SU-DHL-6 (cell line): Measurements from ENCODE around the gene VTI1A.

Experiments
- H2AFZ ChIP-seq: fragments of 200-600 bp; sonication (generic); 2 replicates; pipeline ENCODE4 v1.6.1; 2014; ENCODE audit warnings: low read depth, mild to moderate bottlenecking, moderate library complexity, mixed read lengths, antibody characterized with exemption, low read length; ENCODE audit not compliant: severe bottlenecking
- H3F3A ChIP-seq: fragments of 200-600 bp; shearing (Covaris generic); 2 replicates; pipeline ENCODE4 v1.6.0; 2016; ENCODE audit warnings: antibody characterized with exemption, mild to moderate bottlenecking; ENCODE audit not compliant: insufficient read depth
- H3K27ac ChIP-seq: fragments of 200-600 bp; sonication (generic); 2 replicates; pipeline ENCODE4 v1.5.1; 2016; ENCODE audit warnings: low read depth, mild to moderate bottlenecking, low read length, moderate library complexity, mixed read lengths
- H3K27me3 ChIP-seq: fragments of 200-600 bp; sonication (generic), shearing (Covaris generic); 2 replicates; pipeline ENCODE4 v1.6.0; 2014; ENCODE audit warnings: mild to moderate bottlenecking, low read length
- H3K36me3 ChIP-seq: fragments of 200-600 bp; sonication (generic); 2 replicates; pipeline ENCODE4 v1.6.1; 2014; ENCODE audit warnings: mild to moderate bottlenecking, low read length, mixed read lengths
- H3K4me2 ChIP-seq: fragments of 300-600, 200-600 bp; shearing (Covaris generic), sonication (generic); 2 replicates; pipeline ENCODE4 v1.6.0; 2014; ENCODE audit warnings: low read length, low read depth, mild to moderate bottlenecking; ENCODE audit not compliant: poor library complexity, severe bottlenecking
- H3K4me3 ChIP-seq: fragments of 200-600 bp; sonication (generic); 2 replicates; pipeline ENCODE4 v1.5.1; 2014; ENCODE audit warnings: antibody characterized with exemption, low read length, mild to moderate bottlenecking, mixed read lengths; ENCODE audit not compliant: insufficient read depth, poor library complexity, severe bottlenecking
- H3K79me2 ChIP-seq: fragments of 200-600 bp; sonication (generic); 2 replicates; pipeline ENCODE4 v1.6.1; 2014; ENCODE audit warnings: mild to moderate bottlenecking, low read length, moderate library complexity; ENCODE audit not compliant: insufficient read depth
- H3K9ac ChIP-seq: fragments of 200-600 bp; sonication (generic); 2 replicates; pipeline ENCODE4 v1.7.0; 2014; ENCODE audit warnings: mild to moderate bottlenecking, low read length
- H3K9me2 ChIP-seq: fragments of 200-600 bp; sonication (generic); replicated peaks from 2 replicates; pipeline ENCODE4 v1.6.1; 2014; ENCODE audit warnings: low read length; ENCODE audit not compliant: insufficient read depth
- H3K9me3 ChIP-seq: fragments of 200-600 bp; sonication (generic); 2 replicates; pipeline ENCODE4 v1.6.1; 2014; ENCODE audit warnings: low read length, mixed read lengths; ENCODE audit not compliant: insufficient read depth
- H4K20me1 ChIP-seq: fragments of 200-600 bp; sonication (generic); 2 replicates; pipeline ENCODE4 v1.6.1; 2014; ENCODE audit warnings: low read depth, mild to moderate bottlenecking, antibody characterized with exemption, low read length, moderate library complexity, mixed read lengths
- EZH2phosphoT487 ChIP-seq: fragments of 200-600 bp; sonication (generic), shearing (Covaris generic); conservative IDR thresholded peaks from 2 replicates; pipeline ENCODE4 v1.6.1; 2018; ENCODE audit warnings: mild to moderate bottlenecking, antibody characterized with exemption, low read length, moderate library complexity, mixed read lengths
- TF ChIP-seq, protein P1 (sequence below): fragments of 200-600 bp; sonication (generic); IDR thresholded peaks from one replicate; pipeline ENCODE4 v1.5.1; 2017; ENCODE audit warnings: antibody characterized with exemption, mild to moderate bottlenecking, low read length, moderate library complexity; ENCODE audit not compliant: insufficient read depth, poor library complexity, severe bottlenecking

The VTI1A gene

DNA sequence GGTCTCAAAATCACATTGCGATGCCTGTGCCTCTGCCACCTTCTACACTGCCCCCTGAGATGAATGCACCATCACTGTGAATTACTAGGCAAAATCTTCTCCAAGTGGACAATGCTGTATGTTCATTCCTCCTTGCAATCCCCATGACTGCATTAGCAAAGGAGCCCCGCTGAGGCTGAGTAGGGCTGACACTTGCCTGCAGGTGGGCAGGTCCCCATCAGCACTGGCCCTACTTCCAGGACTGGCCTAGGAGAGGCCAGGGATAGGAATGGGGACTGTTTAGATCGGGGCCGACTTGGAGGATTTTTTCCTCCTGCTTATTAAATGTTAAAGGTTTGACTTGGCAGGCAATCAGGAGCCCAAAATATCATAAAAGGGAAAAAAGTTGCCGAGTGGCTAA lies 376.0 kb downstream of the VTI1A start:
- no peaks in the 10 kb centered on the region for H3K9me2 ChIP-seq
- H3F3A ChIP-seq: no peaks in the 10 kb centered on the region
- no peak overlapping the region for H2AFZ ChIP-seq
- no peak overlapping the region for H3K27ac ChIP-seq
- H3K27me3 ChIP-seq: no peaks in the 10 kb centered on the region
- TF ChIP-seq, protein P1, sequence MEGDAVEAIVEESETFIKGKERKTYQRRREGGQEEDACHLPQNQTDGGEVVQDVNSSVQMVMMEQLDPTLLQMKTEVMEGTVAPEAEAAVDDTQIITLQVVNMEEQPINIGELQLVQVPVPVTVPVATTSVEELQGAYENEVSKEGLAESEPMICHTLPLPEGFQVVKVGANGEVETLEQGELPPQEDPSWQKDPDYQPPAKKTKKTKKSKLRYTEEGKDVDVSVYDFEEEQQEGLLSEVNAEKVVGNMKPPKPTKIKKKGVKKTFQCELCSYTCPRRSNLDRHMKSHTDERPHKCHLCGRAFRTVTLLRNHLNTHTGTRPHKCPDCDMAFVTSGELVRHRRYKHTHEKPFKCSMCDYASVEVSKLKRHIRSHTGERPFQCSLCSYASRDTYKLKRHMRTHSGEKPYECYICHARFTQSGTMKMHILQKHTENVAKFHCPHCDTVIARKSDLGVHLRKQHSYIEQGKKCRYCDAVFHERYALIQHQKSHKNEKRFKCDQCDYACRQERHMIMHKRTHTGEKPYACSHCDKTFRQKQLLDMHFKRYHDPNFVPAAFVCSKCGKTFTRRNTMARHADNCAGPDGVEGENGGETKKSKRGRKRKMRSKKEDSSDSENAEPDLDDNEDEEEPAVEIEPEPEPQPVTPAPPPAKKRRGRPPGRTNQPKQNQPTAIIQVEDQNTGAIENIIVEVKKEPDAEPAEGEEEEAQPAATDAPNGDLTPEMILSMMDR: no peak
- no peak for TF ChIP-seq EZH2phosphoT487
- H4K20me1 ChIP-seq: no peaks in the 10 kb centered on the region
- H3K4me2 ChIP-seq: no peak overlapping the region
- no peak overlapping the region for H3K4me3 ChIP-seq
- no peaks in the 10 kb centered on the region for H3K9me3 ChIP-seq
- H3K79me2 ChIP-seq: no peaks in the 10 kb centered on the region
- no peaks in the 10 kb centered on the region for H3K36me3 ChIP-seq
- no peak overlapping the region for H3K9ac ChIP-seq

DNA sequence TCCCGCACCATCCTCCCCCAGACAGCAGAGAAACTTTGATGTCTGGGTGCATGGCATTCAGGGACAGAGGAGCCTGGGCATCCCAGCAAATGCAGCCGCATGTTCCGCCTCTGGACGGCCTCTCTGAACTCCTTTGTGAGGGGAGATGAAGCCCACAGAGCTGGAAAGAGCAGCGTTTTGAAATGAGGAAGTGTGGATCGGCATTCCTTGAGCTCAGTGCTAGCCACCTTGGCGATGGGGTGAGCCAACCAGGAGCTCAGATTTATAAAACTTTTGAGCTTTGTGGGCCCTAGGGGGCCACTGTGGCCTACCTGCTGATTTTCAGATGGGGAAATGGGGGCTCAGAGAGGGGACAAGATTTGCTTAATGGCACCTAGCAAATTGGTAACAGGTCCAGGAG lies 376.6 kb downstream of the VTI1A start:
- H3K9me2 ChIP-seq: no peaks in the 10 kb centered on the region
- no peak overlapping the region for H3K4me2 ChIP-seq
- H3K36me3 ChIP-seq: no peaks in the 10 kb centered on the region
- no peaks in the 10 kb centered on the region for H3K9me3 ChIP-seq
- H2AFZ ChIP-seq: no peak overlapping the region
- no peaks in the 10 kb centered on the region for H3K79me2 ChIP-seq
- TF ChIP-seq EZH2phosphoT487: no peak
- TF ChIP-seq, protein P1: no peak
- H3K9ac ChIP-seq: no peak overlapping the region
- no peaks in the 10 kb centered on the region for H3K27me3 ChIP-seq
- no peak overlapping the region for H3K27ac ChIP-seq
- no peak overlapping the region for H3K4me3 ChIP-seq
- no peaks in the 10 kb centered on the region for H4K20me1 ChIP-seq
- H3F3A ChIP-seq: no peaks in the 10 kb centered on the region

- no peaks in the 10 kb centered on the region for H3K36me3 ChIP-seq
- no peak overlapping the region for H2AFZ ChIP-seq
- TF ChIP-seq, protein P1: no peak
- TF ChIP-seq EZH2phosphoT487: no peak
- no peak overlapping the region for H3K4me2 ChIP-seq
- no peak overlapping the region for H3K4me3 ChIP-seq
- H3K9me3 ChIP-seq: no peaks in the 10 kb centered on the region
- no peak overlapping the region for H3K27ac ChIP-seq
- no peaks in the 10 kb centered on the region for H4K20me1 ChIP-seq
- no peaks in the 10 kb centered on the region for H3F3A ChIP-seq
- no peaks in the 10 kb centered on the region for H3K27me3 ChIP-seq
- H3K79me2 ChIP-seq: no peaks in the 10 kb centered on the region
- H3K9me2 ChIP-seq: no peaks in the 10 kb centered on the region
- no peak overlapping the region for H3K9ac ChIP-seq
These were observed 379.1 kb downstream of the VTI1A start for GRCh38 chr10:112826018-112826697.
